IMR-90 (cell line): ENCODE measurements around the gene ADAMTSL2. TPM values are rescaled to one million over a fixed set of nuclear protein-coding genes. Genes with fewer than 3 reads are reported as not detected.
A peak's percentile ranks its signal among the peaks of the same experiment; 100 is the strongest.

ENCODE experiments used
- ATAC-seq: fragments of 200-7000 bp; cut with Tn5 transposase; 2 replicates; pipeline ENCODE4 v1.9.1; 2020; ENCODE audit warnings: low read depth, mild to moderate bottlenecking, moderate library complexity
- BruUV-seq: library from RNA; stranded (reverse); fragments of 400-500 nt; replicated peaks from 2 replicates; lab custom pipeline; 2021; lab: Mats Ljungman, UMichigan
- CTCF ChIA-PET: fragments of 300-600 bp; formaldehyde crosslinking; extraction: SDS; loops from one replicate; lab custom pipeline; 2021; ENCODE audit warnings: antibody characterized with exemption; lab: Yijun Ruan, JAX
- POLR2A ChIA-PET: fragments of 300-600 bp; sonication (Branson Sonifier 250); formaldehyde crosslinking; loops from one replicate; lab custom pipeline; 2022; ENCODE audit warnings: antibody characterized with exemption; ENCODE audit not compliant: unreplicated experiment; lab: Charles Lee
- DNase-seq: peaks from one replicate; pipeline ENCODE4 v3.0.0; 2013
- H2AFZ ChIP-seq: replicated peaks from 2 replicates; pipeline ENCODE3; 2013; ENCODE audit warnings: low read length, mild to moderate bottlenecking; ENCODE audit not compliant: poor library complexity
- H2AK5ac ChIP-seq: 2 replicates; pipeline ENCODE4 v1.6.1; 2013; ENCODE audit warnings: low read depth, low read length, inconsistent platforms
- H2AK9ac ChIP-seq: replicated peaks from 2 replicates; pipeline ENCODE3; 2013; ENCODE audit warnings: mild to moderate bottlenecking, low read depth, low read length, moderate library complexity; ENCODE audit not compliant: poor library complexity
- H2BK120ac ChIP-seq: 2 replicates; pipeline ENCODE4 v1.6.1; 2013; ENCODE audit warnings: low read depth, low read length, inconsistent platforms
- H2BK15ac ChIP-seq: 3 replicates; pipeline ENCODE4 v1.6.1; 2013; ENCODE audit warnings: low read depth, low read length, inconsistent platforms
- H2BK20ac ChIP-seq: 2 replicates; pipeline ENCODE4 v1.6.1; 2013; ENCODE audit warnings: low read depth, mild to moderate bottlenecking, inconsistent platforms, low read length, moderate library complexity
- H2BK5ac ChIP-seq: 2 replicates; pipeline ENCODE4 v1.6.1; 2013; ENCODE audit warnings: mild to moderate bottlenecking, low read depth, low read length, inconsistent platforms; ENCODE audit not compliant: poor library complexity, severe bottlenecking
- H3K14ac ChIP-seq: replicated peaks from 2 replicates; pipeline ENCODE4 v1.6.1; 2013; ENCODE audit warnings: low read depth, low read length, inconsistent platforms
- H3K18ac ChIP-seq: 2 replicates; pipeline ENCODE4 v1.6.1; 2013; ENCODE audit warnings: low read depth, low read length, control low read depth
- H3K23ac ChIP-seq: 2 replicates; pipeline ENCODE4 v1.6.1; 2013; ENCODE audit warnings: low read depth, low read length, inconsistent platforms
- H3K27ac ChIP-seq: 2 replicates; pipeline ENCODE4 v1.5.1; 2013; ENCODE audit warnings: mild to moderate bottlenecking, control low read depth, low read length; ENCODE audit not compliant: insufficient read depth
- H3K27me3 ChIP-seq: 2 replicates; pipeline ENCODE4 v1.6.1; 2013; ENCODE audit warnings: low read length; ENCODE audit not compliant: control insufficient read depth, insufficient read depth
- H3K36me3 ChIP-seq: 2 replicates; pipeline ENCODE4 v1.6.1; 2013; ENCODE audit warnings: low read length, mixed read lengths; ENCODE audit not compliant: control insufficient read depth, insufficient read depth
- H3K4ac ChIP-seq: 2 replicates; pipeline ENCODE4 v1.6.1; 2013; ENCODE audit warnings: low read depth, low read length, inconsistent platforms
- H3K4me1 ChIP-seq: 2 replicates; pipeline ENCODE4 v1.6.1; 2013; ENCODE audit warnings: low read length, mixed read lengths; ENCODE audit not compliant: control insufficient read depth, insufficient read depth
- H3K4me2 ChIP-seq: 2 replicates; pipeline ENCODE4 v1.6.1; 2013; ENCODE audit warnings: low read depth, mild to moderate bottlenecking, control low read depth, low read length, moderate library complexity
- H3K4me3 ChIP-seq: 2 replicates; pipeline ENCODE4 v1.5.1; 2013; ENCODE audit warnings: low read depth, mild to moderate bottlenecking, control low read depth, low read length, moderate library complexity; ENCODE audit not compliant: insufficient read depth
- H3K56ac ChIP-seq: 2 replicates; pipeline ENCODE4 v1.6.1; 2013; ENCODE audit warnings: low read length, inconsistent platforms; ENCODE audit not compliant: insufficient read depth; ENCODE audit errors: extremely low read depth
- H3K79me1 ChIP-seq, 2 experiments: 2 replicates each; pipeline ENCODE4 v1.6.1; 2013; ENCODE audit warnings: low read length in 2 of 2, inconsistent platforms in 1 of 2, low read depth in 1 of 2
- H3K9ac ChIP-seq: 2 replicates; pipeline ENCODE4 v1.6.1; 2013; ENCODE audit warnings: low read depth, low read length, control low read depth
- H3K9me1 ChIP-seq: 2 replicates; pipeline ENCODE4 v1.6.1; 2013; ENCODE audit warnings: low read length, inconsistent platforms; ENCODE audit not compliant: insufficient read depth
- H3K9me3 ChIP-seq: 2 replicates; pipeline ENCODE4 v1.6.1; 2013; ENCODE audit warnings: low read length; ENCODE audit not compliant: control insufficient read depth, insufficient read depth
- H4K20me1 ChIP-seq: 2 replicates; pipeline ENCODE4 v1.6.1; 2013; ENCODE audit warnings: low read length, inconsistent platforms; ENCODE audit not compliant: insufficient read depth
- H4K5ac ChIP-seq: 2 replicates; pipeline ENCODE4 v1.6.1; 2013; ENCODE audit warnings: mild to moderate bottlenecking, low read depth, low read length, control low read depth
- H4K8ac ChIP-seq, 2 experiments: 2 replicates each; pipeline ENCODE4 v1.6.1; 2013; ENCODE audit warnings: low read depth in 2 of 2, low read length in 2 of 2, control low read depth in 1 of 2, inconsistent platforms in 1 of 2
- H4K91ac ChIP-seq: 2 replicates; pipeline ENCODE4 v1.6.1; 2013; ENCODE audit warnings: low read depth, low read length, inconsistent platforms; ENCODE audit not compliant: insufficient read depth
- BHLHE40 ChIP-seq: fragments of 150-350 bp; IDR thresholded peaks from 2 replicates; pipeline ENCODE4 v1.6.1; 2016; ENCODE audit warnings: mild to moderate bottlenecking, low read depth, low read length
- CEBPB ChIP-seq: IDR thresholded peaks from 2 replicates; pipeline ENCODE4 v1.6.1; 2012; ENCODE audit warnings: low read depth, low read length, improper control_type of control experiment
- CHD1 ChIP-seq: IDR thresholded peaks from 2 replicates; pipeline ENCODE4 v1.6.1; 2012; ENCODE audit warnings: low read depth, low read length, improper control_type of control experiment
- MXI1 ChIP-seq: IDR thresholded peaks from 2 replicates; pipeline ENCODE4 v1.6.1; 2012; ENCODE audit warnings: low read depth, mild to moderate bottlenecking, low read length, moderate library complexity, borderline replicate concordance
- RCOR1 ChIP-seq: IDR thresholded peaks from 2 replicates; pipeline ENCODE4 v1.6.1; 2012; ENCODE audit warnings: mild to moderate bottlenecking, low read length, improper control_type of control experiment; ENCODE audit not compliant: insufficient replicate concordance
- SMC3 ChIP-seq: fragments of 150-350 bp; IDR thresholded peaks from 2 replicates; pipeline ENCODE4 v1.6.1; 2016; ENCODE audit warnings: low read depth, mild to moderate bottlenecking, antibody characterized with exemption, low read length, moderate library complexity
- WGBS, 2 experiments: methylation state at CpG; one replicate each; pipeline versions ENCODE4 v1.1.5 to v1.1.7; 2013; ENCODE audit warnings: missing lambda C conversion rate in 2 of 2; ENCODE audit not compliant: insufficient read length in 1 of 2; ENCODE audit errors: extremely low coverage in 2 of 2; 5-methylcytosine and 5-hydroxymethylcytosine counted together
- dilution Hi-C: fragments of 300-500 bp; cut with HindIII; formaldehyde crosslinking; loops from one replicate; pipeline ENCODE4 v1.14.3; 2018; ENCODE audit warnings: low sequenced_read_pairs; ENCODE audit not compliant: unreplicated experiment
- in situ Hi-C: fragments of 300-500 bp; cut with MboI; formaldehyde crosslinking; loops from 3 replicates; pipeline ENCODE4 v1.14.3; 2019; ENCODE audit warnings: low sequenced_read_pairs, inconsistent platforms, mixed read lengths
- intact Hi-C: fragments of 100-400 bp; cut with micrococcal nuclease; formaldehyde crosslinking; loops from 2 replicates; pipeline ENCODE4 v1.10.0; 2022
- polyA plus RNA-seq, 3 experiments: library from polyadenylated mRNA; depleted of rRNA; stranded (reverse); fragments of >200 nt; gene quantifications; 2 replicates each; pipeline ENCODE4 v1.2.3, GENCODE V29; 2012; ENCODE audit warnings: low replicate concordance in 1 of 3
- total RNA-seq: library from RNA; depleted of rRNA; stranded (reverse); fragments of >200 nt; gene quantifications from 2 replicates; pipeline ENCODE4 v1.2.3, GENCODE V29; 2012

Gene ADAMTSL2
- total and polyA plus RNA-seq, 2 of the 4 experiments (the other 2 are of a cell fraction) = not detected

DNA sequence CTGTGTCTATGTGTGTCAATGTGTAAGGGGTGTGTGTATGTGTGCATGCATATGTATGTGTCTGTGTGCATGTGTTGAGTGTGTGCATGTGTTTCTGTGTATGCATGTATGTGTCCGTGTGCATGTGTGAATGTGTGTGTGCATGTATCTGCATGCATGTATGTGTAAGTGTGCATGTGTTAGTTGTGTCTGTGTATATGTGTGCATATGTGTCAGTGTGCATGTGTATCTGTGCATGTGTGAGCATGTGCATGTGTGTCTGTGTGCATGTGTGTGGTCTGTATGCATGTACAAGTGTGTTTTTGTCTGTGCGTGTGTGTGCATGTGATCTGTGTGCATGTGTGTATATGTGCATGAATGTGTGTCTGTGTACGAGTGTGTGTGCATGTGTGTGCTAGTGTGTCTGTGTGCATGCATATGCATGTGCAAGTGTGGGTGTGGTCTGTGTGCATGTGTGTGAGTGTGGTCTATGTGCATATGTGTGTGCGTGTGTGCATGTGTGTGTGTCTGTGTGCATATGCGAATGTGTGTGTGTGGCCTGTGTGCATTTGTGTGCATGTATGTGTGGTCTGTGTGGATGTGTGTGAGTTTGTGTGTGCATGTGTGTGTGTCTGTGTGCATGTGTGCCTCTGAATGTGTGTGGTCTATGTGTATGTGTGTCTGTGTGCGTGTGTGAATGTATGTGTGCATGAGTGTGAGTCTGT lies 65.1 kb downstream of the ADAMTSL2 start:
- no peak overlapping the region for H4K8ac ChIP-seq
- H3K27ac ChIP-seq = no peak overlapping the region
- no peak overlapping the region for H2BK15ac ChIP-seq
- H2BK5ac ChIP-seq = peak overlapping the region; percentile 55
- no peak overlapping the region for H2AFZ ChIP-seq
- no peaks in the 10 kb centered on the region for H3K79me1 ChIP-seq
- no peak overlapping the region for H2BK120ac ChIP-seq
- no peak for TF ChIP-seq BHLHE40
- no peak for TF ChIP-seq SMC3
- no peak for TF ChIP-seq CEBPB
- no peak for TF ChIP-seq CHD1
- TF ChIP-seq RCOR1 = no peak
- TF ChIP-seq MXI1 = no peak
- H3K4me2 ChIP-seq = no peak overlapping the region
- no peak overlapping the region for H2AK5ac ChIP-seq
- H4K20me1 ChIP-seq = no peaks in the 10 kb centered on the region
- DNase-seq (no peak), ATAC-seq (no peak)
- H3K9me3 ChIP-seq = peaks cover 20% of the 10 kb centered on the region
- H2AK9ac ChIP-seq = peak overlapping the region; percentile 16
- no peak overlapping the region for H3K4ac ChIP-seq
- H3K9ac ChIP-seq = no peak overlapping the region
- no peak overlapping the region for H3K56ac ChIP-seq
- intact Hi-C loops = loop anchor here (10.0 kb wide), 1 partner anchor 125 kb away; no protein-coding TSS in a partner anchor
- H3K27me3 ChIP-seq = peaks cover 31% of the 10 kb centered on the region
- no peak overlapping the region for H4K5ac ChIP-seq
- no peak overlapping the region for H2BK20ac ChIP-seq
- ChIA-PET CTCF (no interaction called here), POLR2A (no interaction called here)
- no peak overlapping the region for H3K14ac ChIP-seq
- no TSS peak for BruUV-seq
- H4K91ac ChIP-seq = no peak overlapping the region
- H3K4me1 ChIP-seq = no peaks in the 10 kb centered on the region
- H3K23ac ChIP-seq = no peak overlapping the region
- H3K4me3 ChIP-seq = no peak overlapping the region
- no peak overlapping the region for H3K18ac ChIP-seq
- H3K9me1 ChIP-seq = no peaks in the 10 kb centered on the region
- WGBS, 2 experiments = 92% methylated on average over 6 of the region's 6 CpGs; no CpG with 5 or more reads in 1 of the 2 experiments
- in situ Hi-C loops = no loop called here
- dilution Hi-C loops = no loop called here
- H3K36me3 ChIP-seq = no peaks in the 10 kb centered on the region
